SHP77 (cell line): Measurements from ENCODE around the gene PPA2.
"Not testable (repeated sequence)": the region's sequence is repeated elsewhere in the genome, so short reads cannot be mapped to it uniquely, and the experiment has no call there.

Experiments used
- DNase-seq, 2 experiments: peaks; one replicate each; lab custom pipeline; 2025; lab: John Stamatoyannopoulos, UW

Gene PPA2

DNA sequence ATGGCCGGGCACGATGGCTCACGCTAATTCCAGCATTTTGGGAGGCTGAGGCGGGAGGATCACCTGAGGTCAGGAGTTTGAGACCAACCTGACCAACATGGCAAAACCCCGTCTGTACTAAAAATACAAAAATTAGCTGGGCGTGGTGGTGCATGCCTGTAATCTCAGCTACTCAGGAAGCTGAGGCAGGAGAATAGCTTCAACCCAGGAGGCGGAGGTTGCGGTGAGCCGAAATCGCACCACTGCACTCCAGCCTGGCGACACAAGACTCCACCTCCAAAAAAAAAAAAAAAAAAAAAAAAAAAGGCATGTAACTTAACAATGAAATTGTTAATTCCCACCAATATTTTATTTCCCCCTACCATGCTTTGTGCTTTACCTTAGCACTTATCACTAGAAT is 15.3 kb downstream of the PPA2 start:
- DNase-seq = not testable (repeated sequence)

DNA sequence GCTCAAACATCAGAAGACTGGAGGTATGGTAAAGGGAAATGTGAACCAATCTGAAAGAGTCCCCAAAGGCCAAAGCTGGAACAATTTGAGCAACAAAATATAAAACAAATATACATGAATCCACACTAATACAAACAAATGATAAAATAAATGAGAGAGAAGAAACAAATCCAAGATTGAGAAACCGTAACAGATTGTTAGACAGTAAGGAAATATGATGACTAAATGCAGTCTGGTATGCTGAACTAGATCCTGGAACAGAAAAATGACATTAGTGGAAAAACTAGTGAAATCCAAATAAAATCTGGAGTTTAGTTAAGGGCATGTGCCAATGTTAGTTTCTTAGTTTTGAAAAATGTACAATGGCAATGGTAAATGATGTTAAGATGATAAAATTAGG is 15.9 kb downstream of the PPA2 start:
- DNase-seq = no peak

DNA sequence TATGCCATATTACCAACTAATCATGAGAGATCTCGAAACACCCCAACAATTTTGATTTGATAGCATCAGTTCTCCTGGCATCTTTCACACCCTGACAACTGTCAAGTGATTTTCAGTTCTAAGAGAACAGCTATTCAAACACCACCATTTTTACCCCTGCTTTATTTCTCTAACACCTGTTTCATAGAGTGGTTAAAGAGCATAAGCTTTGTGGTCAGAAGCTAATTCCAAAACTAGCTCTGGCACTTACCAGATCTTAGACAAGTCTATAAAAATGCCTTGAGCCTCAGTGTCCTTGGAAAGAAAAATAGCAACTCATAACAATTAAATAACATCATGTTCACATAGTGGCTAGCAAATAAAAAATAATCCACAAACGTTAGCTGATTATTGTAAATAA is 17.9 kb downstream of the PPA2 start:
- DNase-seq = no peak

DNA sequence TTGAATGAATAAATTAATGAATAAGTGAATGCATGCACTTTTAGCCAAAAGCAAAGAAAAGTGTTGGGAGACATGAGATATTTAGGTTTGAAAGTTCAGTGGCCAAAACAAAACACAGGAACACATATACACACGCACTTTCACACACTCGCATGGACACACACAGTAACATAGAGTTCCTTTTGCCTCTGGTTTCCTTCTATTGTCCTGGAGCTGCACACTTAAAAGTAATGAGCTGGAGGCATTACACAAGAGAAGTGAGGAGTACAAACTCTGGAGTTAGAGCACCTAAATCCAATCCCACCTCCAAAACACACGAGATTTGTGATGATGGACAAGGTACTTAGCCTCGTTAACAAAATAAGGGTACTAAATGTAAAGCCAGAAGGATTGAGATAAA is 18.7 kb downstream of the PPA2 start:
- DNase-seq = no peak

DNA sequence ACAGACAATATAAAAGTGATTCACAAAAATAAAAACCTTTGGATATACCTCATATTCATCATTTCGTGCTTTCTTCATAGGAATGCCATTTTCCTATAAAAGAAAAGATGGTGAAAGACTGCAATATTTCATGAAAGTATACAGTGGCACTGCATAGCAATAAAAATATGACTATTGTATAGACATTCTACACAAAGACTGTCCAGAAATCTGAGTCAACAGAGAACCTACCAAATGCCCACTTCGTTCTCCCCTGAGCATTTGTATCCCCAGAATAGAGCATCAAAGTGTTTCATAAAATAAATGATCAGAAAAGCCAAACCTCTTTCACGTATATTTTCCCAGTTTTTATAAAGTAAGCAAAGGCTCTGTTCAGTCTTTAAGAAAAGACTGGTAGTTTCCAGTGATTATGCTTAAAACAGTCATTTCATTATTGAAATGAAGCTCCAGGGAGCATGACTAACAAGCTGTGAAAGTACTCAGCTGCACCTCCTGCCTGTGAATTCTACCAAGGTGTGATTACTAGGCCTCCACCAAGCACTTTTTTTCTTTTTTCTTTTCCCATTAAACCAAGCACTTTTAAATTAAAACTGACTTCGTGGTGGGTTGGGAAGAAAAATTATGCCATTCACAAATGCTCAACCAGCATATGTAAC is 20.2 kb downstream of the PPA2 start:
- no peak for DNase-seq

DNA sequence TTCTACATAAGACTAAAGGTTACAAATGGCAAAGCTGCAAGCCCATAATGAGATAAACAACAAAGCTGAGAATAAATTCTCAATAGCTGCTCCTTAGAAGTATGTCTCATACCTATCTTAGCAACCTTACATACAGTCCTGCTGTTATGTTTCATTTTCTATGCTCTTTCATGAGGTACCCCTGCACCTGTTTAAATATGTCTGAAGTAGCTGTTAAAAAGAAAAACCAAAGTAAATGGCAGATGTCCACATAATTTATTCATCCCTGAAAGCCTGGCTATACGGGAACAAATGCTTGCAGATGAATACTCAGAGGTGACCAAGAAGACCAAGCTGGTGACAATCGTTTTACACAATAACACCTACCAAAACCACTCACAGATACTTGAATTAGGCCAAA is 22.5 kb downstream of the PPA2 start:
- DNase-seq = peak; percentile 14 to 63

DNA sequence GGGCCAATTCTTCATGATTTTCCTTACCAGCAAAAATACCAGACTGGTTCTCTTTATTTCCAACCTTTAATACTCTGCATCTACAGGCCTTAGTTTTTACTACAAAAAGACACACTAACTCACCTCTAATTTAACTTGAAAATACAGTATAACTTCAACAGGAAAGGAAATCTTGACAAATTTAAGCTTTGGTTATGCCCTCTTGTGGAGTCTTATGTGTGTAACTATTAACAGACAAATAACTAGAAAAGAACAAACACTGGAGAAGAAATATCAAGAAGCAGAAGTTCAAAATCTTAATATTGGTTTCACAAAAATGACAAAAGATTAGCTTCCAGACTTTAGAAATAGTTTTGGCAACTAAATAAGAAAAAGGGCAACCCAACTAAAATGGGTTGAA is 33.0 kb downstream of the PPA2 start:
- DNase-seq = no peak

DNA sequence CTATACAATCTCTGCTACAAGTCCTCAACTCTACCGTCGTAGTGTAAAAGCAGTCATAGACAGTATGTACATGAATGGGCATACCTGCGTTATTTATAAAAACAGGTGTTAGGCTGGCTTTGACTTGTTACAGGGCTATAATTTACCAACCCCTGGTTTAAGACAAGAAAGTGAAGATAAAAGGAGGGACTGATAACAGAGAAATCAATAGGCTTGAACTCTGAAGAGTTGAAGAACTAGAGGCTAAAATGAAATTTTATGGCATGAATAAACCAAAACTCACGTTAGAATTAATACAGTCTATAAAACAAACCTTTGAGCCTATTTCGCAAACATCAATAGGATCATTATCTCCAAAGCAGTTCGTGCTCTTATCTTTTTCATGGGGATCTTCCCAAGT is 36.2 kb downstream of the PPA2 start:
- no peak for DNase-seq

DNA sequence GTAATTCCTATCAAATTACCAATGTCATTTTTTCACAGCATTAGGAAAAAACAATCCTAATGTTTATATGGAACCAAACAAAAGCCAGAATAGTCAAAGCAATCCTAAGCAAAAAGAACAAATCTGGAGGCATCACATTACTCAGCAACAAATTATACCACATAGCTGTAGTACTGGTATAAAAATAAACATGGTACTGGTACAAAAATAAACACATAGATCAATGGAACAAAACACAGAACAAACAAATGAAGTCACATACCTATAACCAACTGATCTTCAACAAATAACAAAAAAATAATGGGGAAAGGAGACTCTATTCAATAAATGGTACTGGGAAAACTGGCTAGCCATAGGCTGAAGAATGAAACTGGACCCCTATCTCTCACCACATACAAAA is 37.4 kb downstream of the PPA2 start:
- DNase-seq = no peak

DNA sequence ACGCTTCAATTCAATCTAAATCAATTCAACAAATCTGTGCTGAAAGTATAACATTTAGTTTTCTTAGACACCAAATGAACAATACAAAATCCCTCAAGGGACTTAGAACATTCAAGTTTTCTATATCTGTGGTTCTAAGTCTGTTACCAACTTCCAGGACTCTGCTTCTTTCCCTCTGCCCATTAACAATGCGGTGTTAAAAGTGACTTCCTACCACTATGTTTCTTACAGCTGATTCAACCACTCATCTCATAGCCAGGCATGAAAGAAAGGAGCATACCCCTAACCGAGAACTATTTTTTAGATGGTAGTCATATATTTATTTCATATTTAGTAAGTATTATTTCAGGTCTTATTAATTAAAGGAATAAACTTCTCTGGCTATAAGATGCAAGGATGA is 38.9 kb downstream of the PPA2 start:
- DNase-seq = no peak

DNA sequence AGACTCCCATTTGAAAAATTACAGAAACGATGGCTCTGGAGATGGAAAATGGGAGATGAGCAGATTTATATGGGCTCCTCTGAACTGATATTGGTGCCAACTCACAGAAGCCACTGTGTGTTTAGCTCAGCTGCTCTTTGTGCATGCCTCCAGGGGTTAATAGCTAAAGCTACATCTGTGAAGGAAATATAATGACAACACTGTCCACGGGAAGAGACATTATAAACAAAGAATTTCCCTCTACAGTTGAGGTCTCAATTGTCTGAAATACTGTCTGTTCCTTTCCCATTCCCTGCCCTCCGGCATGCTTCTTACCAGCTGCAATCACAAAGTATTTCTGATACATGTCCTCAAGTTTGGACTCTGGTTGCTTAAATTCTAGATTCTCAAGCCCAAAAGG is 40.4 kb downstream of the PPA2 start:
- DNase-seq = no peak

DNA sequence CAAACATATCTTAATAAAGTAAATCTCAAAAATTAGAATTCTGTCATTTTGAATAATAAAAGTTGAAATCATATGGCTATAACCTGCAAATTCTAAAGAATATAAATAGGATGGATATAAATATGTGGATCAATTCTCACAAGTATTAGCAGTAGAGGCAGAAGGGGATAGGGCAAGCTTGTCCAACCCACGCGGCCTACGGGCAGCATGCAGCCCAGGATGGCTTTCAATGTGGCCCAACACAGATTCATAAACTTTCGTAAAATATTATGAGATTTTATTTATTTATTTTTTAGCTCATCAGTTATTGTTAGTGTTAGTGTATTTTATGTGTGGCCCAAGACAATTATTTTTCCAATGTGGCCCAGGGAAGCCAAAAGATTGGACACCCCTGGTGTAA is 41.4 kb downstream of the PPA2 start:
- DNase-seq = no peak

DNA sequence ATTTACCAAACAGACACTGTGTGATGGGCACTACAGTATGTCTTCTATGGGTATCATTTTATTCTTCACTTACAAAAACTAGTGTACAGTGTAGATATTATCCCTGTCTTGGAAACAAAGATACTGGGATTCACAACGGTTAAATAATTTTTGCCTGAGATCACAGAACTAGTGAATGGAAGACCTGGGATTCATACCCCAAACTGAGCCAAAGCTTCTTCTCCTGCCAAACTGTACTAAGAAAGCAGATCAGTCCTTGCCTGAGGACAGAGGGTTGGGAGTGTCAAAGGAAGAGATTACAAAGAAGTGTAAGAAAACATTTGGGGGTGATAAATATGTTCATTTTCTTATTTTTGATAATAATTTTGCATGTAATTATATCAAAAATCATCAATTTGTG is 43.1 kb downstream of the PPA2 start:
- DNase-seq = no peak

DNA sequence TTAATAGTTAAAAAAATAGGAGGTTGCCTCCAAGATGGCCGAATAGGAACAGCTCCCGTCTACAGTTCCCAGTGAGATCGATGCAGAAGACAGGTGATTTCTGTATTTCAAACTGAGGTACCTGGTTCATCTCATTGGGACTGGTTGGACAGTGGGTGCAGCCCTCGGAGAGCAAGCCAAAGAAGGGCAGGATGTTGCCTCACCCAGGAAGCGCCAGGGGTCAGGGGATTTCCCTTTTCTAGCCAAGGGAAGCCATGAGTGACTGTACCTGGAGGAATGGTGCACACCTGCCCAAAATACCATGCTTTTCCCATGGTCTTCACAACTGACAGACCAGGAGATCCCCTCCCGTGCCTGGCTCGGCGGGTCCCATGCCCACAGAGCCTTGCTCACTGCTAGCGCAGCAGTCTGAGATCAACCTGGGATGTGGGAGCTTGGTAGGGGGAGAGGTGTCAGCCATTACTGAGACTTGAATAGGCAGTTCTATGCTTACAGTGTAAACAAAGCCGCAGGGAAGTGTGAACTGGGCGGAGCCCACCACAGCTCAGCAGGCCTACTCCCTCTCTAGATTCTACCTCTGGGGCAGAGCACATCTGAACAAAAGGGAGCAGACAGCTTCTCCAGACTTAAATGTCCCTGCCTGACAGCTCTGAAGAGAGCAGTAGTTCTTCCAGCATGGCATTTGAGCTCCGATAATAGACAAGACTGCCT is 47.5 kb downstream of the PPA2 start:
- no peak for DNase-seq

DNA sequence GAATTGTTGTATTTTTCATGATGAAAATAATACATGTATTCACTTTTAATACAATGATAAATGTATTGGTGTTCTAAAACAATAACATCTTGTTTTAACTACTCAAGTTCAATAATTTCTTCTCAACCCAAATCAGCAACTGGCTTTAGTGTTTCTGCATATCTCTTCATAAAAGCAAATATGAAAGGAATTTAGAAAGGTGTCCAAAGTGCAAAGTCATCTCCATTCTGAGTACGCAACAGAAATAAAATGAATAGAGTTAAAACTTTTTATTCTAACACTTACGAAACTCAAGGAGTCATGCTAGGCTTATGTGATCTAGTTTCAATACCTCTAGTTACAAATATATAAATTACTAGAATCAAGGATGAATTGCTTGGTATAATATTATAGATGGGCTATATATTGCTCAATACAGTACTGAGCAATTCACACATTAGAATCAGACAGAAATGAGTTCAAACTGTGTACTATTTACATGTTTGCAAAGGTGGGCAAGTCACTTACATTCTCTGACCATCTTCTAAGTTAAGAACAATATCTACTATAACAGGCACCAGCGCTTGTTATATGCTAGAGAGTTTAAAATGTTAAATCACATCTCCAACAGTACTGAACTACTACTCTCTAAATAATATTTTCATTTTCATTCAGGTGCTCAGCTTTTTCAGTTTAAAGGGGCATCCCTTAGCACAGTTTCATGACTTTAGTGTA is 51.5 kb downstream of the PPA2 start:
- DNase-seq = no peak

DNA sequence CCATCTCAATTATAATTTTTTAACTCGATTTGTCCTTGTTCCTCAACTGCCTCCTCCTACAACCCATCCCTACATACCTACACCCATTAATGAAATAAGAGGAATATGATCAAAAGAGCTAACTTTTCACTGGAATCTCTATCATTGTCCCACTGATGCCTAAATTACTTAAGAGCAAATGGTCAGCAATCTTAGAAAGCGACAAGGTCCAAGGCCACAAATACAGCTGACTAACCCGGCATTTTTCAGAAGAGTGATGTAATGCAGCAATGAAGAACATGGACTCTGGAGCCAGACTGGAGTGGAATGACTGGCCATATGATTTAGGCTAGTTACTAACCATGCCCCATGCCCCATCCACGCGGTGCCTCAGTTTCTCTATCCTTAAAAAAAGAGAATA is 56.2 kb downstream of the PPA2 start:
- DNase-seq = no peak

DNA sequence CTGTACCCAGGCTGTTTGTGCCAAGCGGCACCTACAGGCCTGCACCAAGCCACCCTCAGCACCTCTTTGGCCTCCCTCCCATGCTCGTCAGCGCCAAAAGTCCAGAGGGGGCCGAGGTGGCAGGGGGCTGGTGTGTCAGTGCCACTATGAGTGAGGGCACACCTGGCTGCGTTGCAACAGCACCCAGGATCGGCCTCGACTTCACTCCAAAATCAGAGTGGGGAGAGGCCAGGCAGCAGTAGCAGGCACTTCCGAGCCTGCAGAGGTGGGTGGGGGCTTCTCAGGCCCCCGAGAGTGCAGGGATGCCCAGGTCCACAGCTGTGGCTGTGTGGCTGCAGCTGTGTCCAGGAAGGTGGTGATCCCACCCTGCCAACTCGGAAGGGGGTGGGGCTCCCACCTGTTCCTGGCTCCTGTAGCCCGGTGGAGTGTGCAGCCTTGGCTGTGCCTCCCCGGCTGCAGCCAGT is 58.5 kb downstream of the PPA2 start:
- no peak for DNase-seq

DNA sequence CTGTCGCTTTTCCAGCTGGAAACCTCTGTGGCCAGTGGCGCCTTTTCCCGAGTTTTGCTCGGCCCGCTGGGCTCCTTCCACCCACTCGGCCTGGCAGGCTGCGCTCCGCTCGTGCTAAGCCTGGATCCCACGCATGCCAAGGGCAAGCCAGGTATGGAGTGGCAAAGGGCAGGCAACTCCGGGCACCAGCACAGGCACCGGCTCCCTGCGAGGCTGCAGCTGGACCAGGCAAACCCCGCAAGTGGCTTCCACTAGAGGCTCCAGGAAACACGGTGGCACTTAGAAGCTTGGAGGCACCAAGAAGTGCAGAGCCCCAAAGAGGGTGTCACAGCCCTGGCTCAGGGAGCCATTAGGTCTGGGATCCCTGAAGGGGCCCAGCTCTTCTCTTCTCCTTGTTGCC is 59.5 kb downstream of the PPA2 start:
- DNase-seq = no peak

DNA sequence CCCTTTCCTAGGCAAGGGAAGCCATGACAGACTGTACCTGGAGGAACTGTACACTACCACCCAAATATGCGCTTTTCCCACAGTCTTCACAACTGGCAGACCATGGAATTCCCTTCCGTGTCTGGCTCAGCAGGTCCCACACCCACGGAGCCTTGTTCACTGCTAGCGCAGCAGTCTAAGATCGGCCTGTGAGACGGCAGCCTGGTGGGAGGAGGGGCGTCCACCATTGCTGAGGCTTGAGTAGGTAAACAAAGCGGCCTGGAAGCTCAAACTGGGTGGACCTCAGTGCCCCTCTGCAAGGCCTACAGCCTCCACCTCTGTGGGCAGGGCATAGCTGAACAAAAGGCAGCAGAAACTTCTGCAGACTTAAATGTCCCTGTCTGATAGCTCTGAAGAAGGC is 64.7 kb downstream of the PPA2 start:
- not testable (repeated sequence) for DNase-seq

DNA sequence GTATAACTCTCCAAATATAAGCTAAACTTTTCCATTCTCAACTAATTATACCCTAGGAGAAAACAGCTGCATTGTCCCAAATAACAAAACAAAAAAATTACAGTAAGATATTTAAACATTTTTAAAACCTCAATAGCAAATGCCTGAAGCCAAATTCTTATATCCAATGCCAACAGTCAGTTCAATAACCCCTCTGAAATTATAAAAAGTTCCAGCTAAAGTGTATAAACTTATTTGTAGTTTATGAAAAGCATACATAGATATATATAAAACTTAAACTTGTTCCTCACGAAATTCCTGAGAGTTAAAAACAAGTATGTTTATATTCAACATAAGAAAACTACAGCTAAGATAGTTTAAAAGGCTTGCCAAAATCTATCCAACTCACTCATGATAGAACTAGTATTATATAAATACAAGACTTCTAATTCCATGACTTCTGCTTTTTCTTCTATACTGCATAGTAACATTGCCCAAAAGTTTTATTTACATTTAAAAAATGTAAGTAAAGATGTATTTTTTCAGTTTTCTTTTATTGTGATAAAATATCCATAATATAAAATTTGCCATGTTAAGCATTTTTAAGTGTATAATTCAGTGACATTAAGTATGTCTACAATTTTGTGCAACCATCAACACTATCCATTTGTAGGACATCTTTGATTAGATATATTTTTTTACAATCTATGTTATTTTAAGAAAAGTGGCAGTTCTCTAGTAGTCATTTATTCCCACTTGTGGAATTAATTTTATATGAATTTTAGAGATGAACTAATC is 72.8 kb downstream of the PPA2 start:
- DNase-seq = no peak

DNA sequence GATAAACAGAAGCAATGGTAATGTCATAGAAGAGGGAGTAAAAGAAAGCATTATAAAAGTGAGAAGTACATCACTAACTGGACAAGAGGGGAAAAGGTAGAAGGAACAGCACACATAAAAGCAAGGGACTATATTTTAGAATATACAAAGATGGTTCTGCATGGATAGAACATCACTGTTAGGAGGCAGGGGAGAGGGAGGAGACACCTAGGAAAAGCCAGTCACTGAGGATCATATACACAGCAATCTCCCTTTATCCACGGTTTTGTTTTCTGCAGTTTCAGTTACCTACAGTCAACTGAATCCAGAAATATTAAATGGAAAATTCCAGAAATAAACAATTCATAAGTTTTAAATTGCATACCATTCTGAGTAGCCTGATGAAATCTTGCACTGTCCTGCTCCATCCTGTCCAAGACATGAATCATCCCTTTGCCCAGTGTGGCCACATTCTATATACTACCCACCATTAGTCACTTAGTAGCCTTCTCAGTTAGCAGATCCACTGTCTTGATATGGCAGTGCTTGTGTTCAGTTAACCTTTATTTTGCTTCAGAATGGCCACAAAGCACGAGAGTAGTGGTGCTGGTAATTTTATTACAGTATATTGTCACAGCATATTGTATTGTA is 74.2 kb downstream of the PPA2 start:
- DNase-seq = no peak

DNA sequence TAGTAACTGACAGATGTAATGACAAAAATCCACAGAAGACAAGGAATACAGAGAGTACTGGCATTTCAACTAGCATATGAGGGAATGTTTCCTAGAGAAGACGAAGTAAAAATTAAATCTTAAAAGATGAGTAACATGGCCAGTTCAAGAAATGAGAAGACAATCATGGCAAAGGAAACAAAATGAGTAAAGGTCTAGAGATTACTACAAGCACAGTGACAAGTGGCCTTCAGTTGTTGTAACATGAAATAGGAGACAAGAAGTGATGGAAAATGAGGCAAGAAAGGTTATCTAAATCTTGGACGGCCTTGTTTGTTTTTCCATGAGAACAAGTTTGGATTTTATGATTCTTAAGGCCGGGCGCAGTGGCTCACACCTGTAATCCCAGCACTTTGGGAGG is 81.0 kb downstream of the PPA2 start:
- no peak for DNase-seq
